NCI-H1417 (cell line): Measurements from ENCODE around the gene DOCK1.
"Not testable (repeated sequence)": the region's sequence is repeated elsewhere in the genome, so short reads cannot be mapped to it uniquely, and the experiment has no call there.

Experiments
- DNase-seq, 3 experiments: peaks; one replicate each; lab custom pipeline; 2025; lab: John Stamatoyannopoulos, UW

The DOCK1 gene

GRCh38 chr10:126926568-126926967 is 21.3 kb downstream of the DOCK1 start:
- DNase-seq: no peak

- no peak for DNase-seq
Measured at GRCh38 chr10:126927799-126928198, 22.6 kb downstream of the DOCK1 start.

- no peak for DNase-seq
Measured at GRCh38 chr10:126928274-126928673, 23.0 kb downstream of the DOCK1 start.

GRCh38 chr10:126929391-126929790 is 24.2 kb downstream of the DOCK1 start:
- no peak for DNase-seq

- no peak for DNase-seq
Measured at GRCh38 chr10:126930131-126930882, 25.1 kb downstream of the DOCK1 start.

GRCh38 chr10:126930883-126931503 is 25.8 kb downstream of the DOCK1 start:
- DNase-seq: no peak

GRCh38 chr10:126931544-126931943 is 26.3 kb downstream of the DOCK1 start:
- DNase-seq: no peak

- DNase-seq: no peak
Measured at GRCh38 chr10:126932516-126932915, 27.3 kb downstream of the DOCK1 start.

GRCh38 chr10:126933116-126933515 is 27.9 kb downstream of the DOCK1 start:
- no peak for DNase-seq

GRCh38 chr10:126935263-126935946 is 30.2 kb downstream of the DOCK1 start:
- DNase-seq: no peak

GRCh38 chr10:126937026-126937425 is 31.8 kb downstream of the DOCK1 start:
- no peak for DNase-seq

GRCh38 chr10:126938121-126938520 is 32.9 kb downstream of the DOCK1 start:
- not testable (repeated sequence) for DNase-seq

- DNase-seq: no peak
Measured at GRCh38 chr10:126939706-126940105, 34.5 kb downstream of the DOCK1 start.

- DNase-seq: no peak
Measured at GRCh38 chr10:126940670-126941310, 35.6 kb downstream of the DOCK1 start.

- no peak for DNase-seq
Measured at GRCh38 chr10:126944191-126944590, 39.0 kb downstream of the DOCK1 start.

- DNase-seq: no peak
Measured at GRCh38 chr10:126945351-126946030, 40.3 kb downstream of the DOCK1 start.

GRCh38 chr10:126946746-126947145 is 41.5 kb downstream of the DOCK1 start:
- no peak for DNase-seq

GRCh38 chr10:126948355-126949160 is 43.3 kb downstream of the DOCK1 start:
- no peak for DNase-seq

GRCh38 chr10:126949161-126949503 is 43.9 kb downstream of the DOCK1 start:
- DNase-seq: no peak

GRCh38 chr10:126950401-126951105 is 45.3 kb downstream of the DOCK1 start:
- no peak for DNase-seq

- no peak for DNase-seq
Measured at GRCh38 chr10:126953886-126954285, 48.7 kb downstream of the DOCK1 start.
